ENCODE data around the gene NR6A1. TPM values are rescaled to one million over a fixed set of nuclear protein-coding genes. Genes with fewer than 3 reads are reported as not detected.

The NR6A1 gene
- total and polyA plus RNA-seq, 2 of the 13 experiments (the other 11 are each of a cell fraction or from before 2014, with no cell fraction given), result 28.1 to 31.5 TPM

GRCh38 chr9:124532897-124533296 is 238.2 kb downstream of the NR6A1 start (continued):
- TF ChIP-seq GMEB1 (CRISPR knock-in tag; IDR thresholded peaks at IDR 0.05; ENCODE audit: borderline replicate concordance), result no peak
- no peak for TF ChIP-seq MLLT10 (CRISPR knock-in tag; IDR thresholded peaks at IDR 0.05)

GRCh38 chr9:124531115-124531514 is 240.0 kb downstream of the NR6A1 start:
- Histone ChIP-seq H3K4me1 (ENCODE audit: insufficient read depth, low read length) (peaks cover 24% of the 10 kb centered on the region), H3K27me3 (ENCODE audit: control insufficient read depth in 1 of 2, insufficient read depth in 2 of 2, low read length in 2 of 2) (no peaks in the 10 kb centered on the region), H3K27ac (ENCODE audit: extremely low read length, insufficient read depth, low read length) (no peak overlapping the region), H4K20me1 (ENCODE audit: insufficient read depth, low read length) (no peaks in the 10 kb centered on the region), H3K4me3 (replicated peaks in 1 of 3; ENCODE audit: insufficient read depth in 1 of 3, low read depth in 2 of 3, low read length in 3 of 3) (no peak overlapping the region), H3K9ac (ENCODE audit: insufficient read depth, low read depth, low read length) (no peak overlapping the region), H3K4me2 (ENCODE audit: low read depth, low read length) (no peak overlapping the region), H3K79me2 (ENCODE audit: insufficient read depth, low read length) (no peaks in the 10 kb centered on the region), H2AFZ (ENCODE audit: low read length) (no peak overlapping the region), H3K36me3 (replicated peaks in 1 of 2; ENCODE audit: control insufficient read depth in 1 of 2, insufficient read depth in 2 of 2, low read length in 2 of 2) (peaks cover 26 to 73% of the 10 kb centered on the region in 2 experiments), H3K9me3 (ENCODE audit: low read length) (no peaks in the 10 kb centered on the region)
- 100% methylated on average over 2 of the region's 2 CpGs for WGBS (ENCODE audit: low lambda C conversion rate)
- in situ Hi-C loops (cut with HindIII; ENCODE audit: extremely low pct_ligation_motif_present, low pct_unique_long_range_greater_than_20kb), result no loop called here
- no peak for FAIRE-seq
- ChIA-PET POLR2A (no interaction called here), CTCF (ENCODE audit: low intra/inter-chr PET ratio, low total read pairs) (no interaction called here)
- ATAC-seq, result no peak
- no peak for DNase-seq (ENCODE audit: low spot score)
- intact Hi-C loops (cut with micrococcal nuclease; ENCODE audit: unreplicated experiment), result no loop called here
- BruUV-seq (replicated peaks), result no TSS peak
- TF ChIP-seq ZNF614 (CRISPR knock-in tag; IDR thresholded peaks at IDR 0.05; ENCODE audit: borderline replicate concordance) (no peak), IRF9 (CRISPR knock-in tag; IDR thresholded peaks at IDR 0.05; ENCODE audit: borderline replicate concordance) (no peak), ZBTB21 (CRISPR knock-in tag; IDR thresholded peaks at IDR 0.05) (no peak), ZNF280D (CRISPR knock-in tag; IDR thresholded peaks at IDR 0.05) (no peak), GMEB1 (CRISPR knock-in tag; IDR thresholded peaks at IDR 0.05; ENCODE audit: borderline replicate concordance) (no peak), PREB (CRISPR knock-in tag; IDR thresholded peaks at IDR 0.05) (no peak), HOMEZ (CRISPR knock-in tag; IDR thresholded peaks at IDR 0.05; ENCODE audit: low read depth) (no peak)
